Vagina (tissue), 2 donors: ENCODE measurements around the gene ABL1.

ENCODE experiments used
- POLR2A ChIP-seq, 2 donors: fragments of 450-650 bp; IDR thresholded peaks; one replicate each; pipeline ENCODE4 v1.6.1; 2017; ENCODE audit warnings: antibody characterized with exemption in 2 of 2, mild to moderate bottlenecking in 2 of 2, moderate library complexity in 2 of 2
- POLR2AphosphoS5 ChIP-seq, 2 donors: sonication (generic); formaldehyde crosslinking; IDR thresholded peaks; one replicate each; pipeline ENCODE4 v1.9.0; 2017; ENCODE audit warnings: antibody characterized with exemption in 2 of 2, mild to moderate bottlenecking in 2 of 2, low read depth in 1 of 2; ENCODE audit not compliant: insufficient read depth in 1 of 2
- TF ChIP-seq, protein P1 (sequence below), 3 experiments: fragments of 450-650 bp in 2 of 3; fragments of 200-600 bp in 1 of 3; sonication (generic) in 1 of 3; IDR thresholded peaks; one replicate each; pipeline ENCODE4 v1.5.1; 2017 to 2019; ENCODE audit warnings: antibody characterized with exemption in 3 of 3, mild to moderate bottlenecking in 2 of 3, moderate library complexity in 2 of 3

DNA sequence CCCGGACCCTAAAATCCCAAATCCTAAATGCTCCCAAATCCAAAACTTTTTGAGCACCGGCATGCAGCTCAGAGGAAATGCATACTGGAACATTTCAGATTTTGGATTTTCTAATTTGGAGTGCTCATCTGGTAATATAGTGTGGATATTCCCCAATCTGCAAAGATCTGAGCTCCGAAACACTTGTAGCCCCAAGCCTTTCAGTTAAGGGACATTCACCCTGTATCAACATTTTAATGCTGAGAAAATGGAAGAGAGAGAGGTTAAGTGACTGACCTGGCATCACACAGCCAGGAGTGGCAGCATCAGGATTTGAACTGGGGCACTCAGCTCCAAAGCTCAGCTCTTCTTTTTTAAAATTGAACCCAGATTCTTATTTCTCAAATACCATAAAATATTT is 30.9 kb downstream of the ABL1 start:
- TF ChIP-seq POLR2A (IDR thresholded peaks at IDR 0.05): no peak
- TF ChIP-seq, protein P1, sequence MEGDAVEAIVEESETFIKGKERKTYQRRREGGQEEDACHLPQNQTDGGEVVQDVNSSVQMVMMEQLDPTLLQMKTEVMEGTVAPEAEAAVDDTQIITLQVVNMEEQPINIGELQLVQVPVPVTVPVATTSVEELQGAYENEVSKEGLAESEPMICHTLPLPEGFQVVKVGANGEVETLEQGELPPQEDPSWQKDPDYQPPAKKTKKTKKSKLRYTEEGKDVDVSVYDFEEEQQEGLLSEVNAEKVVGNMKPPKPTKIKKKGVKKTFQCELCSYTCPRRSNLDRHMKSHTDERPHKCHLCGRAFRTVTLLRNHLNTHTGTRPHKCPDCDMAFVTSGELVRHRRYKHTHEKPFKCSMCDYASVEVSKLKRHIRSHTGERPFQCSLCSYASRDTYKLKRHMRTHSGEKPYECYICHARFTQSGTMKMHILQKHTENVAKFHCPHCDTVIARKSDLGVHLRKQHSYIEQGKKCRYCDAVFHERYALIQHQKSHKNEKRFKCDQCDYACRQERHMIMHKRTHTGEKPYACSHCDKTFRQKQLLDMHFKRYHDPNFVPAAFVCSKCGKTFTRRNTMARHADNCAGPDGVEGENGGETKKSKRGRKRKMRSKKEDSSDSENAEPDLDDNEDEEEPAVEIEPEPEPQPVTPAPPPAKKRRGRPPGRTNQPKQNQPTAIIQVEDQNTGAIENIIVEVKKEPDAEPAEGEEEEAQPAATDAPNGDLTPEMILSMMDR (IDR thresholded peaks at IDR 0.05): no peak
- no peak for TF ChIP-seq POLR2AphosphoS5 (IDR thresholded peaks at IDR 0.05; ENCODE audit: insufficient read depth in 1 of 2, low read depth in 1 of 2)
